ENCODE data around the gene SLCO3A1. TPM values are rescaled to one million over a fixed set of nuclear protein-coding genes. Genes with fewer than 3 reads are reported as not detected.

Gene SLCO3A1
- total and polyA plus RNA-seq, 2 donors (not counting 1 experiment from before 2014, with no cell fraction given): 8.1 to 16.8 TPM

- Histone ChIP-seq H3K9me3 (ENCODE audit: control insufficient read depth, insufficient read depth, low read depth, low read length) (no peaks in the 10 kb centered on the region), H3K4me1 (ENCODE audit: control insufficient read depth, extremely low read depth, insufficient read depth, low read length) (no peaks in the 10 kb centered on the region), H3K27me3 (ENCODE audit: control insufficient read depth, insufficient read depth, low read length) (no peaks in the 10 kb centered on the region), H3K36me3 (ENCODE audit: control insufficient read depth, insufficient read depth, low read length) (no peaks in the 10 kb centered on the region), H4K20me1 (ENCODE audit: control insufficient read depth, extremely low read depth, insufficient read depth, low read length) (no peaks in the 10 kb centered on the region), H3K4me3 (replicated peaks in 1 of 4; ENCODE audit: control extremely low read depth in 1 of 4, insufficient read depth in 1 of 4, low read depth in 3 of 4, low read length in 4 of 4) (no peak overlapping the region), H2AFZ (ENCODE audit: low read length) (no peak overlapping the region), H3K4me2 (ENCODE audit: extremely low read depth, insufficient read depth, low read length) (no peak overlapping the region), H3K79me2 (ENCODE audit: control insufficient read depth, insufficient read depth, low read length) (no peaks in the 10 kb centered on the region), H3K27ac (ENCODE audit: insufficient read depth, low read length) (no peak overlapping the region), H3K9ac (ENCODE audit: insufficient read depth, low read length) (no peak overlapping the region)
- no peak for DNase-seq (ENCODE audit: low read depth in 2 of 2)
- TF ChIP-seq EZH2 (IDR thresholded peaks at IDR 0.05; ENCODE audit: low read length, missing control alignments) (no peak), CTCF (conservative IDR thresholded peaks at IDR 0.05 in 1 of 2, IDR thresholded peaks at IDR 0.05 in 1 of 2; ENCODE audit: low read depth in 1 of 2, low read length in 2 of 2) (no peak)
Observed at GRCh38 chr15:92049290-92049989, 195.9 kb downstream of the SLCO3A1 start.

GRCh38 chr15:92050220-92050898 lies 196.9 kb downstream of the SLCO3A1 start:
- H4K20me1 ChIP-seq (ENCODE audit: control insufficient read depth, extremely low read depth, insufficient read depth, low read length): no peaks in the 10 kb centered on the region
- H3K9me3 ChIP-seq (ENCODE audit: control insufficient read depth, insufficient read depth, low read depth, low read length): no peaks in the 10 kb centered on the region
- H3K27me3 ChIP-seq (ENCODE audit: control insufficient read depth, insufficient read depth, low read length): no peaks in the 10 kb centered on the region
- TF ChIP-seq EZH2 (IDR thresholded peaks at IDR 0.05; ENCODE audit: low read length, missing control alignments) (no peak), CTCF (conservative IDR thresholded peaks at IDR 0.05 in 1 of 2, IDR thresholded peaks at IDR 0.05 in 1 of 2; ENCODE audit: low read depth in 1 of 2, low read length in 2 of 2) (no peak)
- no peak overlapping the region for H2AFZ ChIP-seq (ENCODE audit: low read length)
- H3K9ac ChIP-seq (ENCODE audit: insufficient read depth, low read length): no peak overlapping the region
- no peak overlapping the region for H3K4me2 ChIP-seq (ENCODE audit: extremely low read depth, insufficient read depth, low read length)
- no peak overlapping the region for H3K4me3 ChIP-seq (replicated peaks in 1 of 4; ENCODE audit: control extremely low read depth in 1 of 4, insufficient read depth in 1 of 4, low read depth in 3 of 4, low read length in 4 of 4)
- no peaks in the 10 kb centered on the region for H3K79me2 ChIP-seq (ENCODE audit: control insufficient read depth, insufficient read depth, low read length)
- no peaks in the 10 kb centered on the region for H3K36me3 ChIP-seq (ENCODE audit: control insufficient read depth, insufficient read depth, low read length)
- DNase-seq (ENCODE audit: low read depth in 2 of 2): no peak
- H3K4me1 ChIP-seq (ENCODE audit: control insufficient read depth, extremely low read depth, insufficient read depth, low read length): no peaks in the 10 kb centered on the region
- H3K27ac ChIP-seq (ENCODE audit: insufficient read depth, low read length): no peak overlapping the region

- DNase-seq (ENCODE audit: low read depth in 2 of 2): no peak
- Histone ChIP-seq H3K36me3 (ENCODE audit: control insufficient read depth, insufficient read depth, low read length) (no peaks in the 10 kb centered on the region), H3K9me3 (ENCODE audit: control insufficient read depth, insufficient read depth, low read depth, low read length) (no peaks in the 10 kb centered on the region), H4K20me1 (ENCODE audit: control insufficient read depth, extremely low read depth, insufficient read depth, low read length) (no peaks in the 10 kb centered on the region), H2AFZ (ENCODE audit: low read length) (no peak overlapping the region), H3K9ac (ENCODE audit: insufficient read depth, low read length) (no peak overlapping the region), H3K27me3 (ENCODE audit: control insufficient read depth, insufficient read depth, low read length) (no peaks in the 10 kb centered on the region), H3K79me2 (ENCODE audit: control insufficient read depth, insufficient read depth, low read length) (no peaks in the 10 kb centered on the region), H3K4me2 (ENCODE audit: extremely low read depth, insufficient read depth, low read length) (no peak overlapping the region), H3K4me1 (ENCODE audit: control insufficient read depth, extremely low read depth, insufficient read depth, low read length) (no peaks in the 10 kb centered on the region), H3K27ac (ENCODE audit: insufficient read depth, low read length) (no peak overlapping the region), H3K4me3 (replicated peaks in 1 of 4; ENCODE audit: control extremely low read depth in 1 of 4, insufficient read depth in 1 of 4, low read depth in 3 of 4, low read length in 4 of 4) (no peak overlapping the region)
- TF ChIP-seq EZH2 (IDR thresholded peaks at IDR 0.05; ENCODE audit: low read length, missing control alignments) (no peak), CTCF (conservative IDR thresholded peaks at IDR 0.05 in 1 of 2, IDR thresholded peaks at IDR 0.05 in 1 of 2; ENCODE audit: low read depth in 1 of 2, low read length in 2 of 2) (no peak)
Observed at GRCh38 chr15:92051716-92052115, 198.2 kb downstream of the SLCO3A1 start.
